Measurements from ENCODE around the gene PAX9. TPM values are rescaled to one million over a fixed set of nuclear protein-coding genes. Genes with fewer than 3 reads are reported as not detected.

Gene PAX9
- total RNA-seq, 4 donors from 2014 or later: 0.26 to 0.98 (median 0.29) TPM; not detected in 1

GRCh38 chr14:36662543-36663403 lies 1.1 kb downstream of the PAX9 start:
- Histone ChIP-seq H3K4me3 (no peak overlapping the region), H3K36me3 (no peaks in the 10 kb centered on the region), H3K9me3 (no peaks in the 10 kb centered on the region), H3K27ac (no peak overlapping the region), H3K27me3 (peaks cover 13 to 94% of the 10 kb centered on the region in 2 donors), H3K4me1 (peaks cover 0 to 16% of the 10 kb centered on the region in 2 donors)
- TF ChIP-seq, protein P1, sequence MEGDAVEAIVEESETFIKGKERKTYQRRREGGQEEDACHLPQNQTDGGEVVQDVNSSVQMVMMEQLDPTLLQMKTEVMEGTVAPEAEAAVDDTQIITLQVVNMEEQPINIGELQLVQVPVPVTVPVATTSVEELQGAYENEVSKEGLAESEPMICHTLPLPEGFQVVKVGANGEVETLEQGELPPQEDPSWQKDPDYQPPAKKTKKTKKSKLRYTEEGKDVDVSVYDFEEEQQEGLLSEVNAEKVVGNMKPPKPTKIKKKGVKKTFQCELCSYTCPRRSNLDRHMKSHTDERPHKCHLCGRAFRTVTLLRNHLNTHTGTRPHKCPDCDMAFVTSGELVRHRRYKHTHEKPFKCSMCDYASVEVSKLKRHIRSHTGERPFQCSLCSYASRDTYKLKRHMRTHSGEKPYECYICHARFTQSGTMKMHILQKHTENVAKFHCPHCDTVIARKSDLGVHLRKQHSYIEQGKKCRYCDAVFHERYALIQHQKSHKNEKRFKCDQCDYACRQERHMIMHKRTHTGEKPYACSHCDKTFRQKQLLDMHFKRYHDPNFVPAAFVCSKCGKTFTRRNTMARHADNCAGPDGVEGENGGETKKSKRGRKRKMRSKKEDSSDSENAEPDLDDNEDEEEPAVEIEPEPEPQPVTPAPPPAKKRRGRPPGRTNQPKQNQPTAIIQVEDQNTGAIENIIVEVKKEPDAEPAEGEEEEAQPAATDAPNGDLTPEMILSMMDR (IDR thresholded peaks at IDR 0.05): no peak
- TF ChIP-seq POLR2A (IDR thresholded peaks at IDR 0.05): no peak
- DNase-seq: no peak
- intact Hi-C loops (cut with DNase I; ENCODE audit: low total_unique reads): no loop called here

GRCh38 chr14:36663404-36664321 lies 2.0 kb downstream of the PAX9 start:
- Histone ChIP-seq H3K36me3 (no peaks in the 10 kb centered on the region), H3K27me3 (peaks cover 13 to 96% of the 10 kb centered on the region in 2 donors), H3K4me3 (peak overlapping the region in 1 of 2 donors; percentile 1), H3K27ac (no peak overlapping the region), H3K4me1 (peaks cover 0 to 16% of the 10 kb centered on the region in 2 donors), H3K9me3 (no peaks in the 10 kb centered on the region)
- TF ChIP-seq POLR2A (IDR thresholded peaks at IDR 0.05): no peak
- TF ChIP-seq, protein P1 (IDR thresholded peaks at IDR 0.05): no peak
- DNase-seq: no peak
- intact Hi-C loops (cut with DNase I; ENCODE audit: low total_unique reads): no loop called here

DNA sequence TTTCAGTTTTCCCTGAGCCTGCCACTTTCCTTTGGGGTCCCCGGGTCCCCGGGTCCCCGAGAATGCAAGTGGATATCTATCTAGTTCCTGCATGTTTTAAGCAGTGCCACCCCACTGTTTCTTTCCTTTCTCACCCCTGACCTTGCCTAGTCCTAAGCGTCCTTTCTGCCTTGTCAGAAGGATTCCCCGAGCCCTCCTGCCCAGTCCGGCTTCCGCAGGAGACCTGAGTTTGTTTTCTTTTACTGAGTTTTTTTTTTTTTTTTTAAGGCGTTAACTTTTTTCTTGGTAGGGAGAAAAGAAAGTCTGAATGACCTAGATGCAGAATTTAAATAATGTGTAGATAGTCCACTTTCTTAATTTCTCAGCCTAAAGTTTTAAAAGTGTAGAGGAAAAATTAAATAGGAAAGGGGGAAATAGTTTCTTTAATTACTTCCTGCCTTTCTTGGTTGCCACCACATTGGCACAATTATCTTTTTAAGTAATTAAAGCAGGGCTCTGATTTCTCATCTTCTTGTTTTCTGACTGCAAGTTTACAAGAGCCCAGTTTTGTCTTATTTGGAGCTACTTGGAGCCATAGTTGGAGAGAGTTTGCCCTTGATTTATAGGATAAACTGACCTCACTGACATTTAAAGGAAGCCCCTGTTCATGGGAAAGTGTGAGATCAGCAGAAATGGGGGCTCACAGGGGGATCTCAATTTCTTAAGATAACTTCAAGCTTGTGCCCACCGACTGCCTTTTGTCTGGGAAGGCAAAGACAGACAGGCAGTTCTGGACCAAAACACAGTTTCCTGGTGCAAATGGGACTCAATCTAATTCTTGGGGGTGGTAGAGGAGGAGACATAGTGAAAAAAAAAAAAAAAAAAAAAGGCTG lies 2.9 kb downstream of the PAX9 start:
- no peak overlapping the region for H3K4me3 ChIP-seq
- no peak for TF ChIP-seq POLR2A (IDR thresholded peaks at IDR 0.05)
- TF ChIP-seq, protein P1 (IDR thresholded peaks at IDR 0.05): no peak
- peaks cover 10 to 97% of the 10 kb centered on the region in 2 donors for H3K27me3 ChIP-seq
- intact Hi-C loops (cut with DNase I; ENCODE audit: low total_unique reads): no loop called here
- DNase-seq: no peak
- H3K4me1 ChIP-seq: peaks cover 0 to 16% of the 10 kb centered on the region in 2 donors
- no peaks in the 10 kb centered on the region for H3K9me3 ChIP-seq
- H3K36me3 ChIP-seq: no peaks in the 10 kb centered on the region
- H3K27ac ChIP-seq: no peak overlapping the region

- intact Hi-C loops (cut with DNase I; ENCODE audit: low total_unique reads): no loop called here
- no peak for DNase-seq
- no peak for TF ChIP-seq POLR2A (IDR thresholded peaks at IDR 0.05)
- TF ChIP-seq, protein P1 (IDR thresholded peaks at IDR 0.05): no peak
- peaks cover 9 to 99% of the 10 kb centered on the region in 2 donors for H3K27me3 ChIP-seq
- H3K36me3 ChIP-seq: no peaks in the 10 kb centered on the region
- no peaks in the 10 kb centered on the region for H3K9me3 ChIP-seq
- peaks cover 0 to 16% of the 10 kb centered on the region in 2 donors for H3K4me1 ChIP-seq
- no peak overlapping the region for H3K4me3 ChIP-seq
- no peak overlapping the region for H3K27ac ChIP-seq
Measured at GRCh38 chr14:36665887-36666415, 4.3 kb downstream of the PAX9 start.

Data from uterus (tissue), 4 donors.